GM20431 (cell line): ENCODE measurements around the gene MAST4.
"Not testable (repeated sequence)": the region's sequence is repeated elsewhere in the genome, so short reads cannot be mapped to it uniquely, and the experiment has no call there.

Experiments
- in situ Hi-C: fragments of 300-500 bp; cut with MseI, MboI; formaldehyde crosslinking; loops from one replicate; pipeline ENCODE4 v1.15.0; 2020; ENCODE audit warnings: low sequenced_read_pairs; ENCODE audit not compliant: unreplicated experiment

MAST4 gene

GRCh38 chr5:66689522-66690220, 93.5 kb downstream of the MAST4 start:
- in situ Hi-C loops = no loop called here

DNA sequence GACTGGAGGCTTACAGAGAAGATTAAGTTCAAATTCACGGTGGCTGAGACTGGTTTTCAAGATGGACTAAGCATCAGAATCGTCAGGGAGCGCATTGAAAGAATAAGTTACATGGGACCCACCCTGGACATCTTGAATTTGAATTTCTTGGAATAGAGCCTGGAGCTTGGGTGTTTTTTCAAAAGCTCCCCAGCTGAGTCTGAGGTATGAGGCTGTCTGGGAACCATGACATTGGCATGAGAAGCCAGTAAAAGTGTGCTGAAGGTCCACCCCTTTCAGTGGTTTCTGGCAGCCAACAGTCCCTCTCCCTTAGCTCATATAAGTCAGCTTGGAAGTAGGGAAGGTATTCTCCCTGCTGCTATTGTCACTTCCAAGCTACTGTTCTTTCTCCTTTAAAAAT, 97.8 kb downstream of the MAST4 start:
- in situ Hi-C loops = no loop called here

DNA sequence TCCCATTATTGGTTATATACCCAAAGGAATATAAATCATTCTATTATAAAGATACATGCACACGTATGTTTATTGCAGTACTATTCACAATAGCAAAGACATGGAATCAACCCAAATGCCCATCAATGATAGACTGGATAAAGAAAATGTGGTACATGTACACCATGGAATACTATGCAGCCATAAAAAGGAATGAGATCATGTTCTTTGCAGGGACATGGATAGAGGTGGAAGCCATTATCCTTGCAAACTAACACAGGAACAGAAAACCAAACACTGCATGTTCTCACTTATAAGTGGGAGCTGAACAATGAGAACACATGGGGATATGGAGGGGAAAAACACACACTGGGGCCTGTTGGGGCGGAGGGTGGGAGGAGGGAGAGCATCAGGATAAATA, 99.6 kb downstream of the MAST4 start:
- in situ Hi-C loops = not testable (repeated sequence)

DNA sequence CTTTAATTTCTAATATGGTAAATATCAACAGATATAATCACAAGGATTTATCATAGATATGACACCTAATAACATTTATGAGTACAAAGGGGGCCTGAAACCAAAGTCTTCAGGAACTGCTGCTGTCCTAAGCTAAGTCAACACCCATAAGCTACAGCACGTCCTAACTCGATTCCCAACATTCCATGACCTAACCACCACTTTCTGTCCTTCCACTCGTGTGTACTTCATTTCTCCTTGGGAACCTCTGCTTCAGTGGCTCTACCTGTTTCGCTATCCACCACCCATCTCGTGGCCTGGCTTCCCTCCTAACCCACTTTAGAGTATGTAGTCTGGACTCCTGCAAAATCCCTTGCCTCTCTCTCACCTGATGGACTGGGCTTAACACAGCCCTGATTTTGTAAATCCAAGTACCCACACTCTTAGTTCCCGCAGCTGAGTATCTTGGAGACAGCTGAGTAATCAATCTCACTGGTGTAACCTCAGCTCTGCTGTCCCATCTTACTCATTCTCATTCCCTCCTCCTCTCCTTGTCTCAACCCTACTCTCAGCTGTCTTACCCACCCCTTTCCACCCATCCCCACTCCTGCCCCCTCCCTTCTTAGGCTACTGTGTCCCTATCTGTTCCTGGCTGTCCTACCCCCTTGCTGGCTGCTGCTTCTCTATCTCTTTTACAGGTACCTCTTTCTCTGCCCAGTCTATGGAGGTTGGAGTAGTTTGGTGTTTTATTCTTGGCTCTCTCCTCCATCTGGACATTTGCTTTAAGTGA, 101.8 kb downstream of the MAST4 start:
- in situ Hi-C loops = no loop called here

- in situ Hi-C loops = no loop called here
Measured at GRCh38 chr5:66701244-66701643, 105.1 kb downstream of the MAST4 start.

DNA sequence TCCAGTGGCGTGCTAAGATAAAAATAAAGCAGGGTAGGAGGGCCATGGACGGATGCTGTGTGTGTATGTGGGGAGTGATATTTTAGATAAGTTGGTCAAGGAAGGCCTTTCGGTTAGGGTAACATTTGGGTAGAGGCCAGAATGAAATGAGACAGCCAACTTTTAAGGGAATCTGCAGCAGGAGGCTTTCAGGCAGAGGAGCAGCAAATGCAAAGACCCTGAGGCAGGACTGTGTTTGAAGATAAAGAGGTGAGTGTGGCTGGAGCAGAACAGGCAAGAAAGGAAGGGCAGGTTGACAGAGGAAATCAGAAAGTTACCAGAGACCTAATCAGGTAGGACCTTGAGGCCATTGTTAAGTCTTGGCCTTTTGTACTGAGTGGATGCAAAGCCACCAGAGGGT, 106.2 kb downstream of the MAST4 start:
- in situ Hi-C loops = no loop called here

GRCh38 chr5:66704790-66705425, 108.7 kb downstream of the MAST4 start:
- in situ Hi-C loops = no loop called here

GRCh38 chr5:66708368-66708767, 112.2 kb downstream of the MAST4 start:
- in situ Hi-C loops = no loop called here

GRCh38 chr5:66710557-66711088, 114.4 kb downstream of the MAST4 start:
- in situ Hi-C loops = no loop called here

DNA sequence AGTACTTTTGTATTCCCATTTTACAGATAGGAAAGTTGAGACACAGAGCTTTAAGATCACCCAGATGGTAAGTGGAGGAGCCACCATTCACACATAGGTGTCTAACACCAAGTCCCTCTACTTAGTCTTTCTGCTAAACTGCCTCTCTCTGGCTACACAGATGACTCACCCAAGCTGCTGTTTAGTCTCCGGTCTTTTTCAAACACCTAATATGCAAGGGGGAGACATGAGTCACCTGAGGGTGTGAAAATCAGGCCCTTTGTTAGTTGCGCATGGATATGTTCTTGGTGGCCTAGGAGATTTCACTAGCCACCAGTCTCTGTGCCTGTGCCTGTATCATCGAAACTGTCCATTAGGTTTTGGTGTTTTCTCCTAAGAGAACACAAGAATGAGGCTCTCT, 117.8 kb downstream of the MAST4 start:
- in situ Hi-C loops = no loop called here

GRCh38 chr5:66717455-66718373, 121.5 kb downstream of the MAST4 start:
- in situ Hi-C loops = no loop called here

GRCh38 chr5:66718374-66719002, 122.3 kb downstream of the MAST4 start:
- in situ Hi-C loops = no loop called here

- in situ Hi-C loops = no loop called here
Measured at GRCh38 chr5:66720780-66721179, 124.6 kb downstream of the MAST4 start.

DNA sequence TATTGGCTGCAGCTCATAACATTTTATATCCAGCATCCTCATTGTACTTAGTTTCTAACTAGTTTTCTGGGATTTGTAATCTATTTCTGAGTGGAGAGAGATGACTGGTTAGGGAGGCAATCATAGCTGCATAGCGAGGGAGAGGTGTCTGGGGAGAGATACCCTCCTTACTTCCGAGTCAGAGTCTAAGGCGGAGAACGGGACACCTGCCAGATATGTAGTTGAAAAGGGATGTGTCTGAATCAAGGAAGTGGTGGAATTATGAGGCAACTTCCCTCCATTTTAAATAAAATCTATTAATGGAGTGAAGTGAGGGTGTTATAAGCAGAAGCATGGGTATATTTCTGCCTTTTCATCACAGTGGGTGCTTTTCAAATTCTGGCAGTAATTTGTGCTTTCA, 126.5 kb downstream of the MAST4 start:
- in situ Hi-C loops = no loop called here

- in situ Hi-C loops = no loop called here
Measured at GRCh38 chr5:66724349-66725139, 128.4 kb downstream of the MAST4 start.

DNA sequence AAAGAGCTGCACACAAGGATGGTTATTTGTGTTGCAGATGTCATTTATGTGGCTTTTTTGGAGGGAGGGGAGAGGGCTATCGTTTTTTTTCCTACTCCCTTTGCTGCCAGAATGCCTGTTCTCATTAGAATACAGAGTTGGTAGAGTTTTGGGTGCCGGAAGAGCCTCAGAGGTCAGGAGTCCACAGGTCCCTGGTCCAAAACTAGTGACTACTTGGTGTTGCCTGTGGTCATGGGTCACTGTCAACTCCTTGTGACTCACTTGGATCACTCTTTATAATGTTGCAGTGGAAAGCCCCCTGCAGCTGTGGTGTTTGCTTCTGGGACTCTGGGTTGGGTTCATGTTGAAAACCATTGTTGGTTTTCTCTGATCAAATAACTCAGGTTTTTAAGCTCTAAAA, 131.4 kb downstream of the MAST4 start:
- in situ Hi-C loops = no loop called here

GRCh38 chr5:66728049-66728448, 131.9 kb downstream of the MAST4 start:
- in situ Hi-C loops = no loop called here

DNA sequence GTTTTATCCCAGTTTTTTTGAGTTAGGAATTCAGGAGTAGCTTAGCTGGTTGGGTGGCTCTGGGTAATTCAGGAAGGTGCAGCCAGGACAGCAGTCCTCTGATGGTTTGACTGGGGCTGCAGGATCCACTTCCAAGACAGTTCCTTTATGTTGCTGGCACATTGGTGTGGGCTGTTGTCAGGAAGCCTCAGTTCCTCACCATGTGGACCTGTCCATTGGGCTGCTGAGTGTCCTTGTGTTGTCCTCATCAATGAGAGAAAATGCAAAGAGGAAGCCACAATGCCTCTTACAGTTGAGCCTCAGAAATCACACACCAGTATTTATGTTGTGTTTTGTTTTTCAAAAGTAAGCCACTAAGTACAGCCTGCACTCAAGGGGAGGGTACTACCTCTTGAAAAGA, 140.9 kb downstream of the MAST4 start:
- in situ Hi-C loops = no loop called here

- in situ Hi-C loops = no loop called here
Measured at GRCh38 chr5:66738136-66738535, 141.9 kb downstream of the MAST4 start.
